ENCODE results near the gene FBXL17. TPM values are rescaled to one million over a fixed set of nuclear protein-coding genes. Genes with fewer than 3 reads are reported as not detected.

FBXL17 gene
- polyA plus RNA-seq, 5 donors, result 14.5 to 22.6 (median 21.9) TPM

DNA sequence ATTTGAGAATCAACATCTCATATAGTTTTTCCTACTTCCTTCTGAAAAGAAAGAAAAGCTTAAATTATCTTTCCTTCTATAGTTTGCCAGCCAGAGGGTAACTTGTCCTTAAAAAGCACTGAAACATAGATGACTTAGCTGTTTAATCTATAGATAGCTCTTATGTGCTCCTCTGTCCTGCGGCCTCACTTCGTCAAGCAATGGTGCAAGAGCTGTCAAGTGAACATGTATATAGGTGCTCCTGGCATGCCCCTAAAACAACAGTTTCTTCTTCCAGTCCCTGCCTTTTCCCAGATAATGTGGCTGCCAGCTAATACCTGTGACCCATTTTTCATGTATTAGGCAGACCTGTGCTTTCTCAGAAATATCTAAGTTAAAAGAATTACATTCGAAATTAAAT, 423.5 kb downstream of the FBXL17 start:
- DNase-seq, result no peak

DNA sequence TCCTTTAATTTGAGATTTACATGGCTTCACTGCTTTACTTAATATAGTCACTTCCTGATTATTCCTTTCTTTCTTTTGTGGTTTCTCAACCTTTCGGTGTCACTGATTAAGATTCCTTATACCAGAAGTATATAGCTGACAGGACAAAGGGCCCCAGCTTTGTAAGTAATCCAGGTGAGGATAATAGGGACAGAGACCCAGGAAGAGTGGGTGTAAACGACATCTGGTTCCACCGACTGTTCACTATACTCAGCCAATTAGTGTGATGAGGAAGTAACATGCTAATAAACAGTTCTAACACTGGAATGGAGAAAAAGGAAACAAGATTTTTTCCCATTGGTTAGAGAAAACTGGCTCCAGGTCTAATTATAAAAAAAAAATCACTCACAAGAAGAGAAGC, 424.8 kb downstream of the FBXL17 start:
- DNase-seq, result no peak

DNA sequence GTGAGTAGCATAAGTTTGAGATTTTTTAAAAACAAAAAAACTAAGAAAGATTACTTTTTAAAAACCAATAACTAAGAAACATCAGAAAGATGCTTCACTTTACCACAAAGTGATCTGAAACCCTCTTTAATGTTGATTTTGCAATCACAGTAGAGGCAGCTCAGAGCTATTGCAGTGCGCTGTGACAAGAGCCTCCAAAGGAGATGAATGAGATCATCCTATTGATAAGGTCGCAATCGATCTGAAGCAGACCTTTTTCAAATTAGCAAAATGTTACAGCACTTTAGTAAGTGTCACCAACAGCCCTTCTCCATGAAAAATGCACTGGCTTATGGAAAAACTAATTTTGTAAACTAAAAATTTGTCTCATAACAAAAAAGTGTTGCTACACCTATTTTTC, 426.6 kb downstream of the FBXL17 start:
- no peak for DNase-seq

DNA sequence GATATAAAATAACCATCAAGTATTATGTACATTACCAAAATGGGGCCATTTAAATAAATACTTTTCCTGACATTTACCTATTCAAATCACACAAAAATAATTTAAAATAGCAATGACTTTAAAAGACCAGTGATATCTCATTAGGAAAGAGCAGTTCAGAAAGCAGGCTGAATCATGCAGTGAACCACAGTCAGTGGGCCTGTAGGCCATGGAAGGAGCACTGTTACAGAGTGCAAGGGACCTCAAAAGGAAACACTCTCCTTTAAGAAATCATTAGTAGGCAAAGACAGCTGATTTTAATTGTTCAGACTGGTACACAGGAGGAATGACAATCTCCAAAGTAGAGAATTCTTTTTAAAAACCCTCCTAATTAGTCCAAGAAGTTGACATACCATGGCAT, 427.6 kb downstream of the FBXL17 start:
- no peak for DNase-seq

DNA sequence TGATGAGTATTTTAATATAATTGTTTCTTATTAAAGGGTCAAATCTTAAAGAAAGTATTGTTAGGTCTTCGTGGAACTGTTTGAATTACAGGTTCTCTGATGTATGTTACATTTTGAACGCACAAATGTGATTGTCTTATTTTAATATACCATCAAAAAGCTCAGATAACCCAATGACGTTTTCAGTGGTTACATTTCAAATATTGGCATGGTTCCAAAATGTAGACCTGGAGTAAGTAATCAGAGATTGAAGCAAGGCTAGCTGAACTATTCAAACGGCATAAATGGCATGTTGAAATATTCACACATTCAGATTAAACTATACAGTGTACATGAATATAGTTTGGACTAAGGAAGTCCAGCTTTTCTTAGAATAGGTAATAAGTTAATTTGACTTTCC, 429.4 kb downstream of the FBXL17 start:
- DNase-seq, result no peak

DNA sequence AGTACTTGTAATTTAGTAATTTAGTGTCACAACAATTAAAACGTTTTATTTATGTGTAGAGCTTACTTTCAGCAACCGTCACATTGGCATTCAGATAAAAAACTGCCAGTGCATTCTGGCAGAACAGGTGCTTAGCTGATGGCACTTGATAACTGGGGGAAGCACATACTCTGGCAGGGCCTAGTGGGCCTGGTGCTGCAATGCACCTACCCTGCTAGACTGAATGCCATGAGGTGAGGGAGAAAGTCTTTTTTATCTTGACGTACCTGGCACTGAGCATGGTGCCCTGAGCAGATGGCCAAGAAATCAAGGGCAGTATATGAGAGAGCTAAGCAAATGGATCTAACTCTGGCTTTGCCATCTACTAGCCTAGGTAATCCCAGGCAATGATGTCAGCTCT, 430.6 kb downstream of the FBXL17 start:
- no peak for DNase-seq

DNA sequence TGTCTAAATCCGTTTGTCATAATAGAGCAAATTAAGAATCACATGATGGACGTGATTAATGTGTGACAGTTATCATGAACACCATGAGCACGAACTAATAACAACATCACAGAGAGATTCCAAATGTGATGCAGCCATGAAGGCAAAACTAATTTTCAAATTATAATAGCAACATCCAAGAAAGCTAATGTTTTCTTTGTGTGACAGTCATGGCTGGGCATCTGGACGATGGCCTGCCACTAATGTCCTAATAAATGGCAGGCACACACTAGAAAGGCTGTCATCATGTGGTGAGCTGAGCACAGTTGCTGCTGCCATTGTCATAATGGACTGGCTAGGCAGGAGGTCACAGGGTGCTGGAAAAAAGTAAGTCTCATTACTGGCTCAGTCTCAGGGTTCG, 431.1 kb downstream of the FBXL17 start:
- no peak for DNase-seq

DNA sequence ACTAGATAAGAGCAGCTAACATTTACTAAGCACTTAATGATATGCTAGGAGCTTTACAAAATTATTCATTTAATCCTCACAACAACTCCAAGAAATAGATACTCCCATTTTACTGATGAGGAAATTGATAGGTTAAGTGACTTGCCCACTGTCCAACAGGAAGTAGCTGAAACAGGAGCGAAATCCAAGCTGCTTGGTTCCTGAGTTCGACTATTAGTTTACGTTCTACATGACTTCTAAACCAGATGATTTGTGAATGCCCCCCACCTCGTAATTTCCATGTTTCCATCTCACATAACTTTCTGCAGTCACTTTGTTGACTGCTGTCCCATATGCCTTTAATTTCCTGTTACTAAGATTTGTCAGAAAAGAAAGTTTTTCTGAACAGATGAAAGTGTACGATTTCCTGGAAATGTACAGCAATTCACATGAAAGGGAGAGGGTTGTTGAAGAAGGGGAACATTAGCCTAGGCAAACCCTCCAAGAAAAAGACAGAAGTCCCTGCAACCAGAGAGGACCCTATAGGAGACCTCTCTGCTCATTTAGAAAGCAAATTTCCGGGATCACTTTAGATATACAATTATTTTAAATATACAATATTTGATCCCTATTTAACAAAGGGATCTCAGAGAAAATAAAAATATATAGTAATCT, 432.1 kb downstream of the FBXL17 start:
- DNase-seq, result no peak

DNA sequence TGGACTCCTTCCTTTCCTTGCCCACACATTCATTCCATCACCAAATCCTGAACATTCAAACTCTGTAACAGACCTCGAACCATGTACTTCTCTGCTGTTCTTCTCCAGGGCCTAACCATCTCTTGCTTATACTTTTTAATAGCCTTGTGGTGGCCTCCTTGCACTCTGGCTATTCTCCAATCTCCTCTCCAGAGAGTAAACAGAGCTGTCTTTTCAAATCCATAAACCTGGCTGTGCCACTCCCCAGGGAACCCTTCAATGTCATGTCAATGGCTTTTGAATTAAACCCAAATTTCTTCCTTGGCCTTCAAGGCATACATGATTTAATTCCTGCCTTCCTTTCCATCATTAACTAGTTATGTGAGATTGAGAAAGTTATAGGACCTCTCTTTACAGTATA, 433.5 kb downstream of the FBXL17 start:
- no peak for DNase-seq

DNA sequence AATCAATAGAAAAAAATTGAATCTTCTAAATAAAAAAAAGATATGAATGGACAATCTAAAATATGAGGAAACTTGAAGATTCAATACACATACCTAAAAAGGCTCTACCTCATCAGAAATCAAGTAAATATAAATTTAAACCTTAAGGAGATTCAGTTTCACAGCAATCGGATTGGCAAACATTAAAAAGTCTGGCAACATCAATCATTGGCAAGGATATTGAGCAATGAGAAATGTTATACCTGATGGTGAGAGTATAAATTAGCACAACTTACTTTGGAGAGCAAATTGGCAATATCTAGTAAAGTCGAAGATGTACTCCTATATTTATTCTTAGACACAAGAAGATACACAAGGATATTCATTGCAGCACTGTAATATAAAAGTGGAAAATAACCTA, 436.8 kb downstream of the FBXL17 start:
- no peak for DNase-seq

DNA sequence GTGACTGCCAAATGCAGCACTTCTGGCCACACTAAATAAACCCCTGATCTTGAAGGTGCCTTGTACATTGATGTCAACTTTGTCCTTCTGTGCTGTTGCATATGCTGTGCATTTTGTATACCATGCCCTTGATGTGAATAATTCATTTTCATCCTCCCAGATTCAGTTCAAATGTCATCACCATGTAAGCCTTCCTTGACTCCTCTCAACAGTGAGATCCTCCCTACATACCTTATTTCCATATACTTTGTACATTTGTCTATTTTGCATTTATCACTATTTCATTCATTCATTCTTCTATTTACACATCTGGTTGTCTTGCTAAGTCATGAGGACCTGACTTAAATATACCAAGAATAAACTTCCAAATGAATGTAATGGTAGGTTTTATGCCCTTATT, 438.0 kb downstream of the FBXL17 start:
- no peak for DNase-seq

DNA sequence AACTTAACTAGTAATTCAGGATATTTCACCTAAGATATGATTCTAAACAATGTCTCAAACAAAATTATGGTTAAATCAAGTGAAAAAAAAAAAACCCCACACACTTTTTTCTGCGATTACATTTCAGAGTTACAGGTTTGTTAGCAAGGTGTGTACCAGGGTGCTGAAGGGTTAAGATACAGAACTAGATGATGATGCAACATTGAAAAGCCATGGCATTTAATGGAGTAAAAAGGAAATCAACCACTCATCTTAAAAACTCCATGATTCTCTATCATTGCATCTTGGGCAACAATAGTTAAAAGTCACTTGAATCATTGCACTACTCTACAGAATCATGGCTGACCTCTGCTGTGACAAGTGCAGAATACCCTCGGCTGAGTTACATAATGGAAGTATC, 440.9 kb downstream of the FBXL17 start:
- DNase-seq, result no peak

DNA sequence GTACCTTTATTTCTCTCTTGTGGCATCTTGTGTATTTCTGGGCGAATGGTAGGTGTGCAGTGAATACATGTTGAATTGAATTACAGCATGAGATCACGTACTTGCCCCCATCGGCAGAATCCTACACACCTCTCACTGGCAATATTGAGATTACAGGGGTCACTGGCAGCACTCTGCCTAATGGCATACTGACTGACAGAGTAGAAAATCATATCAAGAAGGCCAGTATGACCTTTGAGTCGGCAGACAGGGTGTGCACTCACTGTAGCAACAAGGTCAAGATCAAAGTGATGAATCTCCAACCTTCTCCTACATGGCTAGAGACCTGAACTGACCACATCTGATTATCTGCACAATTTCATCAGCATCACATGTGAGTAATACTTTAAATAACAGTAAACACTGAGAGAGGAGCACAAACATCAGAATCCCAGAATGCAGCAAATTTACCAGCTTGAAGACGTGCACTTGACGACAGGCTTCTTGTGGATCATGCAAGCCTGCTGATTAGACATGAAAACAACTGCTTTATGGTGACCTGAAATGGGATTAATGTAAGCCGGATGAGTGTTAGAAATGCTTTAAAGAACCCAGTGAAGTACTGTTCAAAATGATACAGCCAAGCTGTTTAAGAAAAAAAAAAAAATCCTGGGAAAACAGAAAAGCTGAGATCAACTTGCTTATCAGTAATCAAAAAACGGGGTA, 444.1 kb downstream of the FBXL17 start:
- DNase-seq, result peak; percentile 47 to 55

DNA sequence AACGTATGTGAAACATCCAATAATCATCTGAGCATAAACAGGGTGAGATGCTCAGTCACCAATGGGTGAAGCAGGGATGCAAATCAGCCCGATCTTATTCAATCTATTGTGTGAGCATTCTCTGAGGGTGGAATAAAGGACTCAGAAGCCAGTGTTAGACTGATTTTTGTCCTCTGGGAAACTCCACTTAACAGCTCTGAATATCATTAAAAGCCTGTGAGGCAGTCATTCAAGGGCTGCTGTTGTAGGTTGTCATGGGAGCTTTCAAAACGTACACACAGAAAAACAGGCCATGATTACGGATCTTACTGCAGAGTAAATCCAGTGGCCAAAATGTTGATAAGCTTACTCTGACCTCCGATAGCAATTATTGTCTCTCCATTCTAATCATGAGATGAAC, 444.7 kb downstream of the FBXL17 start:
- peak; percentile 10 to 21 for DNase-seq

DNA sequence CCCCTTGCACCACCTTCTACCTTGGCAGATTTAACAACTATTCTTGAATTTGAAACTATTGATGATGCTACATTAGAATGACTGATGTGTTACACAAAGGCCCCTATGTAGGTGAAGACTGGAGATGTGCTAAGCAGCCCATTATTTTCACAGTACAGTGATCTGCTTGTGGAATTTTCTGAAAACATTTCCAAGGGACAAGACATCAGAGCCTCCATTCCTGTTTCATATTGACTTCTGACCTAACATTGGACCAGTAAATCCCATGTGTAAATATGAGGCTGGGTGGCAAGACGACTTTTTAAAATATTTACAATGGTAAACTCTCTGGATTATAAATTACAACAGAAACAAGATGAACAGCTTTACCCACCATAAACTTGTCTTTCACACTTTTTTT, 445.4 kb downstream of the FBXL17 start:
- DNase-seq, result no peak

DNA sequence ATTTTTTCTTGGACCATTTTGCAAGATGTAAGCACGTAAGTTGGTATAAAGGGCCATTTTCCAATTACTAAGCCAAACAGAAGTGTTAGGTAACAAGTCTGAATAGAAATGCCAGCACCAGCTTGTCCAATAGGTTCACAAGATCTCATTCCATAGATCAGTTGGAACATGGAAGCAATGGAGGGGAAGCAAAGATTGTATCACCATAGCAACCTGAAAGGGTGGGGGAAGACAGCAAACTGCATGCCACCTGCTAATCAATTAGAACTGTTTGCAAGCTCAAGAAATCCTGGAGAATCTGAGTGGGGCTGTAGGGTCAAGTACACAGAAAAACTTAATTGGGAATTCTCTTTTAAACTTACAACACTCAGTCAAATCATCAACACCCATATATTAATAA, 446.3 kb downstream of the FBXL17 start:
- DNase-seq, result no peak

DNA sequence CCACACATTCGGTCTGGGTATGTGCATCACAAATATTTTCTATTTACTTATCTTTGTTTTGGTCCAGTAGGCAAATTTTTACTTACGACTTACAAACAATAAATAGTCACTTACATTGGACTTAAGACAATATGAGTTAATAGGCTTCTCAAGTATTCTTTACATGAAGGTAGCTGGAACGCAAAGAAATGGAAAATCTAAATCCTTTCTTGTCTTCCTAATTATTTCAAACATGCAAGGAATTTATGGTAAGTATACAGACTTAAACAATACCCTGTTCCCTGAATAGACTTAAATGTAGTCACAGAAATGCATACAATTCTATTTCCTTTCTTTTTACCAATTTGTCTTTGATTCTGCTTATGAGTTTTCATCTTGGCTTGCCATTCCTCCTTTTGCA, 448.6 kb downstream of the FBXL17 start:
- no peak for DNase-seq

DNA sequence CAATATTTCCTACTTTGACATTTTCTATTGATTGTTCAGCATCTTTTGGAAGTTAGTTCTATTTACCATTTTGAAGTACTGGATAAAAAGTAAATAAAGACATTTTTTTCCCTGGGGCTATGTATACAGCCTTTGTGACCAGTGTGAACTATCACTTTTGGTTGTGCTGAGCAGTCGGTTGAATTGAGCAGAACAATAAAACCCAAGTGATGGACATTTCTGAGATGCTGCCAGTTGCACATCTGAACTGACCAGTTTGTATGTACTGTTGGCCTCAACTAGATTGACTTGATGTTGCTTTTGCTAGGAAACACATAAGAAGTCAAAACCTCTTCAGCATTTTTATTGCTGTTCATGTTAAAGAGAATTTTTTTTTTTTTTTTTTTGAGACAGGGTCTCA, 451.0 kb downstream of the FBXL17 start:
- no peak for DNase-seq

DNA sequence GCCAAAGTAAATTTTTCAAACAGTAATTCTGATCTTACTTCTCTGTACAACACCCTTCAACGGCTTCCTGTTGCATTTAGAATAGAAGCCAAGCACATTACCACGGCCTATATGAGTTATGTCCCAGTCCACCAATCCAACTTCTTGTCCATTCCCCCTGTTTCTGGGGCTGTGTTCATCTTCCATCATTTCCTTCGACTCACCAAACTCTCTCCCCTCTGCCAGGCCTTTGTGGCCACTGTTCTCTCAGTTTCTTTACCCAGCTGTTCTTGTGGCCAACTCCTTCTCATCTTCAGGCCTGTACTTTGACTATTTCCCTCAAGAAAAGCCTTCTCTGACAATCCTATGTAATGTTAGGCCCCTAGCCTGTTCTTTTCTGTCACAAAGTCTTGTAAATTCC, 451.8 kb downstream of the FBXL17 start:
- DNase-seq, result no peak

DNA sequence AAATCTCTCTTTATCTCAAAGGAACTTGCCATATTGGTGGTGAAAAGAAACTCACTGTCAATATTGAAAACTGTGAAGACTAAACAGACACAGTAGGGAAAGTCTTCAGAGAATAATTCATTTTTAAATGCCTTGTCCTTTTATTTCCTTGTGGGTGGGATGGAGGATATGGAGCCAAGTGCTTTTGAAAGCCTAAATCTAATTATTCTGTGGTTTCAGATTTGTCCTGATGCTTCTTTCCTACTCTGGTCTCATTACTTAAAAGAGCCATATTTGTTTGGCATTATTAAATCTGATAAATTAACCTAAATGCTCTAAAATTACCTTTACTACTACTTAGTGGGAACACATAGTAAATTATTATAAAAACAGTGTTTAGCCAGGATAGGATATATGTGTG, 452.8 kb downstream of the FBXL17 start:
- DNase-seq, result no peak

DNA sequence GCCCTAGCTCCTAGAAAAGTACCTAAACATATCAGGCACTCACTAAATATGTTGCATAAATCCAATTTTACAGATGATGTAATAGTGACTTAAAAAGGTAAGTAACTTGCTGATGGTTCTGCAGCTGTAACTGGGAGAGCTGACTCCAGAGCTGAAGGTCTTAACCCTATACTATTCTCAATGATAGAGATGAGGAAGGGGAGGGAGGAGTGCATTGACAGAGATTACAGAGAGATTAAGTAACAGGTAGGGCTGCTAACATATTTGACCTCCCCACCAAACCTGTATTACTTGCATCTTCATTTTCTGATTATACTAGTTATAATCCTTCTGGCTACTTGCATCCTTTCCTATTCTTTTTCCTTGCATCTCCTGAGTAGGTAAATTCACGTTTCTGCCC, 455.8 kb downstream of the FBXL17 start:
- no peak for DNase-seq

DNA sequence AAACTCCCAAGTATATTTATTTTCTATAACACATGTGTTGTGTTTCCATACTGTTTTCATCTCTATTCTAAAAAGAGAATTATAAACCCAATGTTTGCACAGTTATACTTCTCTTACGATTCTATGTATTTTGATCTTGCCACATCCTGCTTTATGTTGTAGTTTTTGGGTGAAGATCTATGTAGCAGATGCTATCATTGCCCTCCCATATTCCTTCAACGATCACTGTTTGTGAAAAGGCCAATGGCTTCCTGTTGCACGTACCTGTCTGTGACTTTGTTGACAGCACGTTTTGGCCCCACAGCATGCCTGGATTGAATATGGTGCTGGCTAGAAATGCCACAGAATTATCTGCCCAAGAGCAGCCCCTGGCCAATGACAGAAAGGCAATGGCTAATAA, 456.7 kb downstream of the FBXL17 start:
- no peak for DNase-seq

DNA sequence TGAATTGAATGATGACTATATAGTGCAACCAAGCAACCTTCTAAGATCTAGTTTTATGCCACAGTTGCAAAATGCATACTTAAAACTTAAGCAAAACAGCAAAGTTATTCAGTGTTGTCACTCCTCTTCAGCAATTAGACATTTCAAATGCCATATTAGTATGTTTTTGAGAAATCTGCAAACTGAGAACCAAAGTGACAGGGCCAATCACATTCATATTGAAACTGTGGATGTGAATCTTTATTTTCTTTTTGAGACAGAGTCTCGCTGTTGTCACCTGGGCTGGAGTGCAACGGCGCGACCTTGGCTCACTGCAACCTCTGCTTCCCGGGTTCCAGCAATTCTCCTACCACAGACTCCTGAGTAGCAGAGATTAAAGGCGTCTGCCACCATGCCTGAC, 461.9 kb downstream of the FBXL17 start:
- DNase-seq, result no peak

DNA sequence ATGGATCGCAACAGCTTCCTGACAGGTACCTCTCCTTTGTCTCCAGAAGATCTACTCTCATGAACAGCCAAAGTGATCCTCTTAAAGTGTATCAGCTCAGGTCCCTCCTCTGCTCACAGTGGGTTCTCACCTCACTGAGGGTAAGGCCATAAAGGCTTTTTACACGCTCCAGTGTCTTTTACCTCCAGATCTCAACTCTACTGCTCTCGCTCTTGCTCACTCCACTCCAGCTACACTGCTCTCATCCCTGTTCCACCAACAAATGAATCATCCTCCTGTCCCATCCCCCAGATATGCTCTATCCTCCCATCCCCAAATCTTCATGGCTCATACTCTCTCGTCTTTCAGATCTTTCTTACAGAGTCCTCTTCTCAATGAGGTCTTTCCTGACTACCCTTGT, 462.5 kb downstream of the FBXL17 start:
- DNase-seq, result no peak

Measured in right lung (tissue), 5 donors.